Spleen (tissue), 7 donors: Measurements from ENCODE around the gene STX18.

ENCODE experiments used
- CTCF ChIP-seq, 11 experiments: fragments of 200-600 bp in 7 of 11; fragments of 450-650 bp in 4 of 11; sonication (generic) in 4 of 11; IDR thresholded peaks in 8 of 11; conservative IDR thresholded peaks in 3 of 11; 1 replicate in 7 of 11; 2 replicates in 4 of 11; pipeline versions ENCODE4 v1.4.0 to v1.8.0; 2016 to 2021; ENCODE audit warnings: antibody characterized with exemption in 11 of 11, inconsistent platforms in 4 of 11, mild to moderate bottlenecking in 1 of 11
- POLR2AphosphoS5 ChIP-seq, 3 donors: sonication (generic); formaldehyde crosslinking; IDR thresholded peaks; one replicate each; pipeline ENCODE4 v1.5.1; 2017; ENCODE audit warnings: antibody characterized with exemption in 3 of 3
- donor health status: DM: no; HTN: no; CAD: no; lungs with moderate emphysema.
- donor health status: DM: no; HTN: no; CAD: no.
- donor health status: DM: no; HTN: no; CAD: no.

GRCh38 chr4:4461178-4461577 is 80.7 kb downstream of the STX18 start:
- no peak for TF ChIP-seq CTCF (IDR thresholded peaks at IDR 0.05 in 8 of 11, conservative IDR thresholded peaks at IDR 0.05 in 3 of 11)
- TF ChIP-seq POLR2AphosphoS5 (IDR thresholded peaks at IDR 0.05) = no peak
